ENCODE results near the gene LINS1. TPM values are rescaled to one million over a fixed set of nuclear protein-coding genes. Genes with fewer than 3 reads are reported as not detected.

LINS1 gene
- total and polyA plus RNA-seq, 2 experiments from 2014 or later = 11.7 to 15.4 TPM

GRCh38 chr15:100517846-100518245 lies 84.1 kb downstream of the LINS1 start:
- H3K9me2 ChIP-seq (ENCODE audit: insufficient read depth) = no peaks in the 10 kb centered on the region
- H3K4me2 ChIP-seq = no peak overlapping the region
- H3K36me3 ChIP-seq (ENCODE audit: insufficient read depth) = no peaks in the 10 kb centered on the region
- H3K36me3 Mint-ChIP-seq (ENCODE audit: low read depth) = no peaks in the 10 kb centered on the region
- no peak for ATAC-seq
- no peaks in the 10 kb centered on the region for H3K27me3 ChIP-seq (ENCODE audit: insufficient read depth)
- H3K27ac Mint-ChIP-seq = no peak overlapping the region
- H3K79me2 ChIP-seq (replicated peaks; ENCODE audit: insufficient read depth) = no peaks in the 10 kb centered on the region
- no peak overlapping the region for H3K27ac ChIP-seq (ENCODE audit: low read depth)
- H4K20me1 ChIP-seq (replicated peaks; ENCODE audit: insufficient read depth) = no peaks in the 10 kb centered on the region
- H3K27me3 Mint-ChIP-seq (ENCODE audit: insufficient read depth, low read depth, poor library complexity) = peaks cover 4% of the 10 kb centered on the region
- DNase-seq (ENCODE audit: low spot score) = no peak
- H3K4me3 ChIP-seq = no peak overlapping the region
- no peak overlapping the region for H3K4me3 Mint-ChIP-seq
- no peak overlapping the region for H2AFZ ChIP-seq
- H3K4me1 ChIP-seq (ENCODE audit: insufficient read depth) = no peaks in the 10 kb centered on the region
- H3K4me1 Mint-ChIP-seq = peaks cover 5% of the 10 kb centered on the region
- no peaks in the 10 kb centered on the region for H3K9me3 Mint-ChIP-seq
- TF ChIP-seq, protein P1, sequence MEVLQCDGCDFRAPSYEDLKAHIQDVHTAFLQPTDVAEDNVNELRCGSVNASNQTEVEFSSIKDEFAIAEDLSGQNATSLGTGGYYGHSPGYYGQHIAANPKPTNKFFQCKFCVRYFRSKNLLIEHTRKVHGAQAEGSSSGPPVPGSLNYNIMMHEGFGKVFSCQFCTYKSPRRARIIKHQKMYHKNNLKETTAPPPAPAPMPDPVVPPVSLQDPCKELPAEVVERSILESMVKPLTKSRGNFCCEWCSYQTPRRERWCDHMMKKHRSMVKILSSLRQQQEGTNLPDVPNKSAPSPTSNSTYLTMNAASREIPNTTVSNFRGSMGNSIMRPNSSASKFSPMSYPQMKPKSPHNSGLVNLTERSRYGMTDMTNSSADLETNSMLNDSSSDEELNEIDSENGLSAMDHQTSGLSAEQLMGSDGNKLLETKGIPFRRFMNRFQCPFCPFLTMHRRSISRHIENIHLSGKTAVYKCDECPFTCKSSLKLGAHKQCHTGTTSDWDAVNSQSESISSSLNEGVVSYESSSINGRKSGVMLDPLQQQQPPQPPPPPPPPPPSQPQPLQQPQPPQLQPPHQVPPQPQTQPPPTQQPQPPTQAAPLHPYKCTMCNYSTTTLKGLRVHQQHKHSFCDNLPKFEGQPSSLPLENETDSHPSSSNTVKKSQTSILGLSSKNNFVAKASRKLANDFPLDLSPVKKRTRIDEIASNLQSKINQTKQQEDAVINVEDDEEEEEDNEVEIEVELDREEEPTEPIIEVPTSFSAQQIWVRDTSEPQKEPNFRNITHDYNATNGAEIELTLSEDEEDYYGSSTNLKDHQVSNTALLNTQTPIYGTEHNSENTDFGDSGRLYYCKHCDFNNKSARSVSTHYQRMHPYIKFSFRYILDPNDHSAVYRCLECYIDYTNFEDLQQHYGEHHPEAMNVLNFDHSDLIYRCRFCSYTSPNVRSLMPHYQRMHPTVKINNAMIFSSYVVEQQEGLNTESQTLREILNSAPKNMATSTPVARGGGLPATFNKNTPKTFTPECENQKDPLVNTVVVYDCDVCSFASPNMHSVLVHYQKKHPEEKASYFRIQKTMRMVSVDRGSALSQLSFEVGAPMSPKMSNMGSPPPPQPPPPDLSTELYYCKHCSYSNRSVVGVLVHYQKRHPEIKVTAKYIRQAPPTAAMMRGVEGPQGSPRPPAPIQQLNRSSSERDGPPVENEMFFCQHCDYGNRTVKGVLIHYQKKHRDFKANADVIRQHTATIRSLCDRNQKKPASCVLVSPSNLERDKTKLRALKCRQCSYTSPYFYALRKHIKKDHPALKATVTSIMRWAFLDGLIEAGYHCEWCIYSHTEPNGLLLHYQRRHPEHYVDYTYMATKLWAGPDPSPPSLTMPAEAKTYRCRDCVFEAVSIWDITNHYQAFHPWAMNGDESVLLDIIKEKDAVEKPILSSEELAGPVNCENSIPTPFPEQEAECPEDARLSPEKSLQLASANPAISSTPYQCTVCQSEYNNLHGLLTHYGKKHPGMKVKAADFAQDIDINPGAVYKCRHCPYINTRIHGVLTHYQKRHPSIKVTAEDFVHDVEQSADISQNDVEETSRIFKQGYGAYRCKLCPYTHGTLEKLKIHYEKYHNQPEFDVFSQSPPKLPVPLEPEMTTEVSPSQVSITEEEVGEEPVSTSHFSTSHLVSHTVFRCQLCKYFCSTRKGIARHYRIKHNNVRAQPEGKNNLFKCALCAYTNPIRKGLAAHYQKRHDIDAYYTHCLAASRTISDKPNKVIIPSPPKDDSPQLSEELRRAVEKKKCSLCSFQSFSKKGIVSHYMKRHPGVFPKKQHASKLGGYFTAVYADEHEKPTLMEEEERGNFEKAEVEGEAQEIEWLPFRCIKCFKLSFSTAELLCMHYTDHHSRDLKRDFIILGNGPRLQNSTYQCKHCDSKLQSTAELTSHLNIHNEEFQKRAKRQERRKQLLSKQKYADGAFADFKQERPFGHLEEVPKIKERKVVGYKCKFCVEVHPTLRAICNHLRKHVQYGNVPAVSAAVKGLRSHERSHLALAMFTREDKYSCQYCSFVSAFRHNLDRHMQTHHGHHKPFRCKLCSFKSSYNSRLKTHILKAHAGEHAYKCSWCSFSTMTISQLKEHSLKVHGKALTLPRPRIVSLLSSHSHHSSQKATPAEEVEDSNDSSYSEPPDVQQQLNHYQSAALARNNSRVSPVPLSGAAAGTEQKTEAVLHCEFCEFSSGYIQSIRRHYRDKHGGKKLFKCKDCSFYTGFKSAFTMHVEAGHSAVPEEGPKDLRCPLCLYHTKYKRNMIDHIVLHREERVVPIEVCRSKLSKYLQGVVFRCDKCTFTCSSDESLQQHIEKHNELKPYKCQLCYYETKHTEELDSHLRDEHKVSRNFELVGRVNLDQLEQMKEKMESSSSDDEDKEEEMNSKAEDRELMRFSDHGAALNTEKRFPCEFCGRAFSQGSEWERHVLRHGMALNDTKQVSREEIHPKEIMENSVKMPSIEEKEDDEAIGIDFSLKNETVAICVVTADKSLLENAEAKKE (CRISPR knock-in tag; IDR thresholded peaks at IDR 0.05) = no peak
- TF ChIP-seq REST (IDR thresholded peaks at IDR 0.05; ENCODE audit: unreplicated experiment) = no peak
- TF ChIP-seq, protein P2, sequence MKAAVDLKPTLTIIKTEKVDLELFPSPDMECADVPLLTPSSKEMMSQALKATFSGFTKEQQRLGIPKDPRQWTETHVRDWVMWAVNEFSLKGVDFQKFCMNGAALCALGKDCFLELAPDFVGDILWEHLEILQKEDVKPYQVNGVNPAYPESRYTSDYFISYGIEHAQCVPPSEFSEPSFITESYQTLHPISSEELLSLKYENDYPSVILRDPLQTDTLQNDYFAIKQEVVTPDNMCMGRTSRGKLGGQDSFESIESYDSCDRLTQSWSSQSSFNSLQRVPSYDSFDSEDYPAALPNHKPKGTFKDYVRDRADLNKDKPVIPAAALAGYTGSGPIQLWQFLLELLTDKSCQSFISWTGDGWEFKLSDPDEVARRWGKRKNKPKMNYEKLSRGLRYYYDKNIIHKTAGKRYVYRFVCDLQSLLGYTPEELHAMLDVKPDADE (IDR thresholded peaks at IDR 0.05) = no peak
- no peak for TF ChIP-seq STAT1 (IDR thresholded peaks at IDR 0.05; ENCODE audit: unreplicated experiment)
- no peak for TF ChIP-seq POLR2AphosphoS5 (IDR thresholded peaks at IDR 0.05; ENCODE audit: low read depth)
- no peak for TF ChIP-seq CREB1 (CRISPR knock-in tag; IDR thresholded peaks at IDR 0.05; ENCODE audit: low read depth)
- TF ChIP-seq EZH2phosphoT487 (IDR thresholded peaks at IDR 0.05; ENCODE audit: unreplicated experiment) = no peak
- TF ChIP-seq EZH2 (IDR thresholded peaks at IDR 0.05; ENCODE audit: low read depth, unreplicated experiment) = no peak
- TF ChIP-seq, protein P3, sequence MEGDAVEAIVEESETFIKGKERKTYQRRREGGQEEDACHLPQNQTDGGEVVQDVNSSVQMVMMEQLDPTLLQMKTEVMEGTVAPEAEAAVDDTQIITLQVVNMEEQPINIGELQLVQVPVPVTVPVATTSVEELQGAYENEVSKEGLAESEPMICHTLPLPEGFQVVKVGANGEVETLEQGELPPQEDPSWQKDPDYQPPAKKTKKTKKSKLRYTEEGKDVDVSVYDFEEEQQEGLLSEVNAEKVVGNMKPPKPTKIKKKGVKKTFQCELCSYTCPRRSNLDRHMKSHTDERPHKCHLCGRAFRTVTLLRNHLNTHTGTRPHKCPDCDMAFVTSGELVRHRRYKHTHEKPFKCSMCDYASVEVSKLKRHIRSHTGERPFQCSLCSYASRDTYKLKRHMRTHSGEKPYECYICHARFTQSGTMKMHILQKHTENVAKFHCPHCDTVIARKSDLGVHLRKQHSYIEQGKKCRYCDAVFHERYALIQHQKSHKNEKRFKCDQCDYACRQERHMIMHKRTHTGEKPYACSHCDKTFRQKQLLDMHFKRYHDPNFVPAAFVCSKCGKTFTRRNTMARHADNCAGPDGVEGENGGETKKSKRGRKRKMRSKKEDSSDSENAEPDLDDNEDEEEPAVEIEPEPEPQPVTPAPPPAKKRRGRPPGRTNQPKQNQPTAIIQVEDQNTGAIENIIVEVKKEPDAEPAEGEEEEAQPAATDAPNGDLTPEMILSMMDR (conservative IDR thresholded peaks at IDR 0.05; ENCODE audit: low read depth in 2 of 2) = no peak
- no peak for TF ChIP-seq ZNF331 (CRISPR knock-in tag; IDR thresholded peaks at IDR 0.05; ENCODE audit: low read depth)
- TF ChIP-seq JUNB (IDR thresholded peaks at IDR 0.05; ENCODE audit: unreplicated experiment) = no peak
- TF ChIP-seq NANOG (IDR thresholded peaks at IDR 0.05; ENCODE audit: borderline replicate concordance) = no peak
- TF ChIP-seq ZNF114 (CRISPR knock-in tag; IDR thresholded peaks at IDR 0.05) = no peak
- H3F3A ChIP-seq (replicated peaks; ENCODE audit: low read depth) = no peaks in the 10 kb centered on the region
